GM21619 (cell line): ENCODE results near the gene DCDC2C.
"Not testable (repeated sequence)": the region's sequence is repeated elsewhere in the genome, so short reads cannot be mapped to it uniquely, and the experiment has no call there.

Source experiments
- ATAC-seq: cut with Tn5 transposase; IDR thresholded peaks from one replicate; pipeline ENCODE4 v1.9.1; 2021; ENCODE audit not compliant: unreplicated experiment

Gene DCDC2C

GRCh38 chr2:3703236-3703756, at the start of gene DCDC2C:
Gene DCDC2C (plus strand): TSS chr2:3703575. CDS start chr2:3703752, 177 bp downstream.
- ATAC-seq, result no peak

GRCh38 chr2:3654011-3654410, 49.4 kb upstream of the DCDC2C start:
- no peak for ATAC-seq

DNA sequence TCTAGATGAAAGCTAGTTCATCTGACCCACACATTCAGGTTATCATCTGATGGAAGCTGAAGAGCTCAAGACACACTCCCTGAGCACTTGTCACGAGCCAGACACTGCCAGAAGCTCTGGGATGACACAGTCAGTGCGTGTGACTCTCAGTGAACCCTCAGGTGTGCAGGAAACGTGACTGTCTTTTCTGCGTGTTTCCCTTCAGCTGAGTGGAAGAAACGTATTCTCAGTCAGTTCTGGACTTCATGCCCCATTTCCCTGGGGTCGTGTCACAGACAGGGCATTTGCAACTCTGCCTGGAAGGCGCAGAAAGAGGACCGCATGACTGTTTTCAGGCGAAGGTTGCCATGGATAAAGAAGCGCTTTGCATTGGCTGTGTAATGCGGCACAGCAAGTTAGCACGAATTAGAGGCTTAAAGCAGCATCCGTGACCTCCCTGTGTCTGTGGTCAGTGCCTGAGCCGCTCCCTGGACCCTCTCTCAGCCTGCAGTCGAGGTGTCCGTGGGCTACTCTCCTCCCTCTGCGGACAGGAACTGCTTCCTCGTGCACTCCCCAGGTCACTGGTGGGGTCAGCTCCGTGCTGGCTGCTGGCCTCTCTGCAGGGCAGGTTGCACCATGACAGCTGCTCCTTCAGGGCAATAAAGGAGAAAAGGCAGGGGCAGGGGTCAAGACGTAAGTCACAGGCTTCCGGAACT, 48.7 kb upstream of the DCDC2C start:
- ATAC-seq, result no peak

DNA sequence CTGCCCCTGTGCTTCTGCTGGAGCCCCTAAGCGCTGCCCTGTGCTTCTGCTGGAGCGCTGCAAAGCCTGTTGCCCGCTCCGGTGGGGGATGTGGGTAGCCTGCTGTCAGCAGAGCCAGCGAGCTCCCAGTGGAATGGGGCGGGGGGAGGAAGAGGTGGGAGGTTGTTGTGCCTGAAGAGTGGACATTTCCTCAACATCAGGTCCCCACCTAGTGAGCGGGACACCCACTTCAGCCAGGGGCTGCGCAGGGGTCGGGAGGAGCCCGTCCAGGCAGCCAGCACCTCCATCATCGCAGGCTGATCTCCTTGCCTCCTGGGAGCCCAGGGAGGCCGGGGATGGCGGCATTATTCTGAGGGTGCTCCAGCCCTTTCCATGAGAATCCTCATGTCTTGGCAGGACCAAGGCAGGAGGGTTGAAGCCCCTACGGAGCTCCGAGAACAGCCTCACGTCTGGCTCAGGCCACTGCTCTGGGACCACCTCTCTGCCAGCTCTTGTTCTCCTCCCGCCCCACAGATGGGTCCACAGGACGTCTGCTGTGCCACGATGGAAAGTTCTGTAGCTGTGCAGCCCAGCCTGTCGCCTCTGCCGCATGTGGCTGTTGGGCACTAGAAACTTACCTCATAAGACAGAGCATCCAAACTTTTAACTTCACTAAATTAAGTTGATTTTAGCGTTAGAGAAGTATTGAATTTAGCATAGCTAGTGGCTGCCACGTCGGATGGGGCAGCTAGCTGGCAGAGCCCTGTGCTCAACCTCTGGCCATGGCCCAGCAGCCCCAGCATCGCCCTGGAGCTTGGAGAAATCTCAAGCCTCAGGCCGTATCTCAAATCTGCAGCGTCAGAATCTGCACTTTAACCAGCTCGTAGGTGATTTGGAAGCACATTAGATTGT, 47.3 kb upstream of the DCDC2C start:
- no peak for ATAC-seq

- no peak for ATAC-seq
These were observed 46.3 kb upstream of the DCDC2C start for GRCh38 chr2:3656762-3657721.

GRCh38 chr2:3657881-3658280, 45.5 kb upstream of the DCDC2C start, which contains the start of gene ALLC:
Gene ALLC (plus strand): TSS chr2:3658200. CDS start chr2:3671158, 12,958 bp downstream.
- ATAC-seq, result no peak

- no peak for ATAC-seq
These were observed 43.6 kb upstream of the DCDC2C start for GRCh38 chr2:3659447-3660432.

DNA sequence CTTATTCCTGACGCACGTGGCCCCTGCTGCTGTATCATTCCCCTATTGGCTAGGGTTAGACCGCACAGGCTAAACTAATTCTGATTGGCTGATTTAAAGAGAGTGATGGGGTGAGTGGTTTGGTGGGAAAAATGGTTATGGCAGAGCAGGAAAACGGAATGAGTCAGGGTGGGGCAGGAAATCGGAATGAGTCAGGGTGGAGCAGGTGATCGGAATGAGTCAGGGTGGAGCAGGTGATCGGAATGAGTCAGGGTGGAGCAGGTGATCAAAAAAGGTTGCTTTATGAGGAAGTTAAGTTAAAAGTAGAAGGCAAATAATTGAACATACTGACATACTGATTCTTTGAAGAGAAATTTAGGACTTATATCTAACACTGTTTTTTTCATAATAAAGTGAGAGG, 42.7 kb upstream of the DCDC2C start:
- not testable (repeated sequence) for ATAC-seq

DNA sequence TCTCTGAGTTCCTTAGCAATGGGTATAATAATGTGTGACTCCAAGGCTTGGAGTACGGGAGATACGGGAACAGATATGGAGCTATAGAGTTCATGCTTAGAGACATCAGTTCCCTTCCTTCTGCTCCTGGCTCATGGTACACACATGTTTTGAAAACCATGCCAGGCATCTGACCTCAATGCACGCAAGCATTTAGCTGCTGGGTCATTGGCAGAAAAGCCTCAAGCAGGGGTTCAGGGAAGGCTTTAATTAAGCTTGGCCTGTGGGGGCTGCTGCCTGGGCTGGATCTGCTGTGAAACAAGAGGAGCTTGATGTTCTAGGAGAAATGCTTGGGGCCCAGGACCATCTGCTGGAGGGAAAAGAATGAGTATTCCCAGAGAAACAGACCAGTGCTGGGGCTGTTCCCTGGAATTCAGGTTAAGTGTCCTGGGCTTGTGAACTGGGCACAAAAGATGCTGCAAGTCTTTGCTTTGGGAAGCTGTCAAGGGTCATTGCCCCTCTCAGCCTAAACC, 42.2 kb upstream of the DCDC2C start:
- no peak for ATAC-seq

- no peak for ATAC-seq
These were observed 41.1 kb upstream of the DCDC2C start for GRCh38 chr2:3662239-3662638.

DNA sequence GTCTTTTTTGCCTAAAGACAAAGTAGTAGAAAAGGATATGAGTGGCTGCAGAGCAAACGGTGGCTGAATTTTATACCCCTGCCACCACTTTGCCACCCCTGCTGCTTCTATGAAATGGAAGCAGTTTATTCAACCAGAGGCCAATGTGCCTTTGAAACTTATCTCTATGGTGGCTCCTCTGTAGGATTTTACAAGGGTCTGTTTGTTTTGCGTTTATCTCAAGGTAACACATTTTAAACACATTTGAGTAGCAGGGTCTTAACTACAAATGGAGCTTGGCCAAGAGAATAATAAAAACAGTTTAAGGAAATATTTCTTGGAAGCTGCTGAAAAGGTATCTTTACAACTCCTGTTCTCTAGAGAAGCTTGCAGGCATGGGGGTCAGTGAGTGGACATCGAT, 39.3 kb upstream of the DCDC2C start:
- ATAC-seq, result no peak

- no peak for ATAC-seq
These were observed 38.5 kb upstream of the DCDC2C start for GRCh38 chr2:3664925-3665324.

- ATAC-seq, result no peak
These were observed 37.3 kb upstream of the DCDC2C start for GRCh38 chr2:3665886-3666612.

GRCh38 chr2:3666613-3666975, 36.8 kb upstream of the DCDC2C start:
- ATAC-seq, result no peak

DNA sequence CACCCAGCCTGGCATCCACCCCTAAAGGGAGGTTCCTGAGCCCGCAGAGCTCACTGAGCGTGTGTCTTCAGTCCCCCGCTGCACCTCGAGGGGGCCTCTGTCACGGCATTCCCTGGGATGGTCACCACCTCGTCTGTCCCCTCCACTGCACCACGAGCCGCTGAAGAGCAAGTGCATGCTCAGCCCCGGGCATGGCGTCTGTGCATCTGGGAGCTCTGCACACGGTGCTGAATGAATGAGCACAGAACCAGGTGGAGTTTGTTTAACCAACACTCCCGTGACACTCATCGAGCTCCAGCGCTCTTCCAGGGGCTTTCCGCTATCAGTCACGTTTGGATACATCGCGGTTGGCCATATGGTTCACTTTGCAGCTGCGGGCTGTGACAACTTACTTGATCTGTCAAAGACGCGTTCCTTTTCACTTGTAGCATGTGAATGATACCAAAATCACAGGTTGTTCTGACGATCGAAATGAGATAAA, 36.2 kb upstream of the DCDC2C start:
- no peak for ATAC-seq

- no peak for ATAC-seq
These were observed 33.7 kb upstream of the DCDC2C start for GRCh38 chr2:3669656-3670055.

DNA sequence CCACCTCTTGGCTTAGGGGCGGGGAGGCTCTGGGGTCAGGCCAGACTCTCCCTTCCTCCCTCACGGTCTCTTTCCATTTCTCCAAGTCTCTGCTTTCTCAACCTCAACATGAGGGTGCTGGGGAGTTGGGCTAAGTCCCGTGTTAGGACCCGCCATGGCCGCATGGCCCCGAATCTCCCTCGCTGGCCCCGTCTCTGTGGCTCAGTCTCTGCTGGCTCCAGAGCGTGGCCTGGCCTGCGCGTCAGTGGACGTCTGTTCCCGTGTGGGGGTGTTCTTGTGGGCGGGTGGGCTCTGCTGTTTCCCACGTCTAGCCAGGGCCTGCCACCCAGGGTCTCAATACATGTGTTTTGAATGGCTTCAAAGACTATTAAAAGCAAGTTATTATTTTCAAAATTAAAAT, 33.0 kb upstream of the DCDC2C start:
- no peak for ATAC-seq

DNA sequence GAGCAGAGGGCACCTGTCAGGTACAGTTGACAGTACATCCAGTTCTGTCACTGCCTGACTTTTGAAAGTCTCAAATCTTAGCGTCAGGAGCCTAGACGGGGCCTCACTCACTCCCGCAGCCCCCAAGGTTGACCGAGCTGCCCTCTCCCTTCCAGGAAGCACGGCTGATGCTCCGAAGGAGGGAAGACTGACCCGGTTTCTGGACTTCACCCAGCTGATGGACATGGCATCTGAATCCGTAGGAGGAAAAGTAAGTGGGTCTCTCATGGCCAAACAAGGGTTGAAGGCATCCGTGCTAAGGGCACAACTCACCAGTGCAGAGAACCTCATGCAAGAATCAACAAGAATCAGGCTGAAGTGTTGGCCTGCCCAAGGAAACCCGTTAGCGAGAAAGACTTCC, 32.4 kb upstream of the DCDC2C start:
- ATAC-seq, result no peak
